Hepatocyte (in vitro differentiated cells): Measurements from ENCODE around the gene RPS4Y1.

ENCODE experiments used
- CTCF ChIP-seq: fragments of 200-600 bp; sonication (generic); IDR thresholded peaks from 2 replicates; pipeline ENCODE4 v1.5.1; 2016; ENCODE audit warnings: antibody characterized with exemption, mild to moderate bottlenecking; ENCODE audit not compliant: poor library complexity
- EZH2 ChIP-seq: fragments of 200-600 bp; sonication (generic); IDR thresholded peaks from 2 replicates; pipeline ENCODE4 v1.6.1; 2016; ENCODE audit warnings: antibody characterized with exemption, mild to moderate bottlenecking, borderline replicate concordance

DNA sequence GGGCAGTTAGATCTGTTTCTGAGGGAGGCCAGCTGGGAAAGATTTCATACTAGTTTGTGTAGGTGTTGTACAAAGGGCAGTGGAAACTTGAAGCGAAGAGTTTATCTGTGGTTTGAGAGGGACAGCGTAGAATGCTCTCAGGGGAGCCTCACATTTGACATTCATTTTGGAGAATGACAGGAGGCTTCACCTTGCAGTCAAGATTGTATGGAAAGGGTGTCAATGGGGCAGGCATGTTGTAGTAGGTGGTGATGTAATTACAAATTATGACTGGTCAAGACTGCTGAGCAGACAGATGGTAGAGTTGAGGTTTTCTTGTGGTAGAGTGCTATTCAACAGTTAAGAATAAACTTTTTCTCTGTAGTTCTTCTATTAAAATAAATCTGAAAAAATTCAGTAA, 7.0 kb downstream of the RPS4Y1 start:
- no peak for TF ChIP-seq EZH2
- no peak for TF ChIP-seq CTCF
